KBM-7 (cell line): Measurements from ENCODE around the gene CHCHD2.
"Not testable (repeated sequence)": the region's sequence is repeated elsewhere in the genome, so short reads cannot be mapped to it uniquely, and the experiment has no call there.

Experiments used
- DNase-seq: peaks from one replicate; pipeline ENCODE4 v3.0.0-alpha.2; 2015
- in situ Hi-C: fragments of 300-500 bp; cut with MboI; formaldehyde crosslinking; loops from 2 replicates; pipeline ENCODE4 v1.14.3; 2020; ENCODE audit warnings: low sequenced_read_pairs, low pct_unique_long_range_greater_than_20kb, mixed read lengths

The CHCHD2 gene

GRCh38 chr7:56087445-56087844 is 18.8 kb downstream of the CHCHD2 start:
- in situ Hi-C loops, result no loop called here
- no peak for DNase-seq

DNA sequence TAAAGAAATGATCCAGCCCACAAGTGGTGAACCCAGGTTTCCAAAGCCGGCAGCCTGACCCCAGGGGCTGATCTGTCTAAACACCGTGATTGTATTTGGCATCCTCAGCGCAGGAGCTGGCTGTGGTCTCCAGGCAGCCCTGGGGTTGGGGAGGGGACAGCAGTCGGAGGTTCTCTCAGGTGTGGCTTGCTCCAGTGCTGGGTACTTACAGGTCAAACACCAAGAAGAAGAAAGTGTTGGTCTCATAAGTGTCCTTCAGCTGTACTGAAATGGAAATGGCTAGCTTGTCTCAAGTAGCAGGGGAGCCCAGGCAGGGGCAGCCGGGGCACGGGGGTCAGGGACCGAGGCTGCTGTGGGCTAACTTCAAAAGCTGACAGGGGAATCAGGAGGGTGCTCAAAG is 19.5 kb downstream of the CHCHD2 start:
- in situ Hi-C loops, result no loop called here
- DNase-seq, result no peak

GRCh38 chr7:56083150-56083785 is 23.0 kb downstream of the CHCHD2 start:
- no peak for DNase-seq
- in situ Hi-C loops, result no loop called here

DNA sequence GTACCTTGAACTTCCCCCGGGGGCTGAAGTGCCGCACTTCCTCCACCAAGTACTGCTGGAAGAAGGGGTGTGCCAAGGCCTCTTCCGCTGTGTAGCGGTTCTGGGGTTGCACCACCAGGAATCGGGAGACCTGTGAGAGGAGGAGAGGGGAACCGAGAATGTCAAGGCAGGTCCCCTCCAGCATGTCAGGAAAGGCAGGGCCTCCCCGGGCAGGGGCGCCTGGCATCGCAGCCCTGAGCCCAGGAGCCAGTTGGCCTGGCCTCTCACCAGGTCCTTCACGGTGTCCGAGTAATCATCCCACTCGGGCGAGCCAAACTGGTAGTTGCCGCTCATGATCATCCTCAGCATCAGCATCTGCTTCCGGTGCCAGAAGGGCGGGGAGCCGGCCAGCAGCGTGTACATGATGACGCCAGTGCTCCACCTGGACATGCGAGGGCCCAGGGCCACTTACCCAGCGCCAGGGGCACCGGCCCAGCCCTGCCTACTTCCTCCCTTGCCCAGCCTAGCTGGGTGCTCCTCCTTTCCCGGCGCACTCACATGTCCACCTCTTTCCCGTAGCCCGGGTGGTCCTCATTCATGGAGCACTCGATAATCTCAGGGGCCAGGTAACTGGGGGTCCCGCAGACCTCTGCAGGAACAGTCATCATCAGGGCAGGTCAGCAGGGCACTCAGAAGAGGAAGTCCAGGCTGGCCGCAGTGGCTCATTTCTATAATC is 24.5 kb downstream of the CHCHD2 start:
- in situ Hi-C loops, result no loop called here
- DNase-seq, result no peak

DNA sequence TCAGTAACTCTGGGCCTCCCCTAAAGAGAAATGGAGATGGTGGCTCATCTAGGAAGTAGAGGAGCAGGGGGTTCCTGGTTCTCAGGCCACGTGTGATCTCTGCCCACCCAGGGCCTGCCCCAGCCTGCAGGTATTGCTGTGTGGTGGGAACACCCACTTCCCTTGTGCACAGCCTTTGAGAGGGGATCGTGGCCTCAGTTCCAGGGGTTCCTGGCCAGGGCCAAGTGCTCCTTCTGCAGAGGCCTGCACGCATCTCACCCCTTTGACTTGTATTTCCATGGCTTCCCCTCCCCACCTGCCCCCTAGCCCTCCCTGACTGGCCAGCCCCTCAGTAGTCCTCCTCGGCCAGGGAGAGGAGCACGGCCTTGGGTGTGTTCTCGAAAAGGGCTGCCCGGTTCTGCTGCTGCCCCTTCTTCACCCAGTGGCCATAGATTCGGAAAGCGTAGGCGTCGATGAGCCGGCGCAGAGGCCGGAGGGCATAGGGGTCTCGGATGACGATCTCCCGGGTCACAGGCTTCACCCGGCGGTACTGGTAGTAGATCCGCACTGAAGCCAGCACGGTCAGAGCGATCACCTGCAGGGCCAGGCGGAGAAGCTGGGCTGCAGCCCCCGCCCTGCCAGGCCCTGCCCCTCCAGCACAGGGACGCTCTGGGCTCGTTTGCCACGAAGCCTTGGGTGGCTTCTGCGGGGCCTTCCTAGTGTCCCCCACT is 25.4 kb downstream of the CHCHD2 start:
- DNase-seq, in situ Hi-C loops: not testable (repeated sequence)

DNA sequence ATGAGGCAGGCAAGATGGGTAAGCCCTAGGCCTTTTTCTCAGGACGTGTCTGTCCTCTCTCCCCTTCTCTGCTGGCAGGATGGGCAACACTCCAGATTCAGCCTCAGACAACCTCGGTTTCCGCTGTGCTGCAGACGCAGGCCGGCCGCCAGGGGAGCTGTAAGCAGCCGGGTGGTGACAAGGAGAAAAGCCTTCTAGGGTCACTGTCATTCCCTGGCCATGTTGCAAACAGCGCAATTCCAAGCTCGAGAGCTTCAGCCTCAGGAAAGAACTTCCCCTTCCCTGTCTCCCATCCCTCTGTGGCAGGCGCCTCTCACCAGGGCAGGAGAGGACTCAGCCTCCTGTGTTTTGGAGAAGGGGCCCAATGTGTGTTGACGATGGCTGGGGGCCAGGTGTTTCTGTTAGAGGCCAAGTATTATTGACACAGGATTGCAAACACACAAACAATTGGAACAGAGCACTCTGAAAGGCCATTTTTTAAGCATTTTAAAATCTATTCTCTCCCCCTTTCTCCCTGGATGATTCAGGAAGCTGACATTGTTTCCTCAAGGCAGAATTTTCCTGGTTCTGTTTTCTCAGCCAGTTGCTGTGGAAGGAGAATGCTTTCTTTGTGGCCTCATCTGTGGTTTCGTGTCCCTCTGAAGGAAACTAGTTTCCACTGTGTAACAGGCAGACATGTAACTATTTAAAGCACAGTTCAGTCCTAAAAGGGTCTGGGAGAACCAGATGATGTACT is 26.7 kb downstream of the CHCHD2 start:
- in situ Hi-C loops, result no loop called here
- DNase-seq, result no peak

GRCh38 chr7:56078196-56078595 is 28.1 kb downstream of the CHCHD2 start:
- in situ Hi-C loops, result no loop called here
- no peak for DNase-seq

GRCh38 chr7:56077681-56078080 is 28.6 kb downstream of the CHCHD2 start:
- in situ Hi-C loops, result no loop called here

DNA sequence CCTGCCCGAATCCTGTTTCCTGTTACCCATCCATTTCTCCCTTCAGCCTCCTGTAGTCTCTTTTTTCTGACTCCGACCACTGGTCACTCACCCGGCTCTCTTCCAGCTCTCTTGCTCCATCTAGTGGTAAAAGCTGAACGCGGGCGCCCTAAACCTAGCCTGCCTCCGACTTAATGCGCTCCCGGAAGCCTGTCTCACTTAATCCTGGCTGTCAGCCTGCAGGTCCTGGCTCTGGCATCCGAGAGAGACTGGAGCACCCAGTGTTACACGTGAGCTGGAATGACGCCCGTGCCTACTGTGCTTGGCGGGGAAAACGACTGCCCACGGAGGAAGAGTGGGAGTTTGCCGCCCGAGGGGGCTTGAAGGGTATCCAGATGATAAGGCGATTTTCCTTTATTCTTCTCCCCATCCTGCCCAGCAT is 31.9 kb downstream of the CHCHD2 start:
- in situ Hi-C loops, result no loop called here

More at GRCh38 chr7:56077681-56078080, 28.6 kb downstream of the CHCHD2 start:
- DNase-seq, result no peak

DNA sequence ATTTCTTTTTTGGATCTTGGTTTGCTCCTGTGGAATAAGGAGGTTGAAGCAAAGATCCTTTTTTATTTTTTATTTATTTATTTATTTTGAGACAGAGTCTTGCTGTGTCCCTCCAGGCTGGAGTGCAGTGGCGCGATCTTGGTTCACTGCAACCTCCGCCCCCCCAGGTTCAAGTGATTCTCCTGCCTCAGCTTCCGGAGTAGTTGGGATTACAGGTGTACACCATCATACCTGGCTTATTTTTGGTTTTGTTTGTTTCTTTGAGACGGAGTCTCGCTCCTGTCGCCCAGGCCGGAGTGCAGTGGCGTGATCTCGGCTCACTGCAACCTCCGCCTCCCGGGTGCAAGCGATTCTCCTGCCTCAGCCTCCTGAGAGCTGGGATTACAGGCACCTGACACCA is 39.9 kb downstream of the CHCHD2 start:
- DNase-seq, in situ Hi-C loops: not testable (repeated sequence)

More for the DNA sequence above, 31.9 kb downstream of the CHCHD2 start:
- DNase-seq, result peak; percentile 89

- peak; percentile 90 for DNase-seq
- in situ Hi-C loops, result no loop called here
Measured at GRCh38 chr7:56063882-56064625, 42.2 kb downstream of the CHCHD2 start, which contains the start of gene SUMF2. TSS of gene SUMF2 (plus strand) at chr7:56064286. CDS start at chr7:56064312, 26 bp downstream.

GRCh38 chr7:56063500-56063881 is 42.8 kb downstream of the CHCHD2 start:
- DNase-seq, result no peak
- in situ Hi-C loops, result no loop called here

DNA sequence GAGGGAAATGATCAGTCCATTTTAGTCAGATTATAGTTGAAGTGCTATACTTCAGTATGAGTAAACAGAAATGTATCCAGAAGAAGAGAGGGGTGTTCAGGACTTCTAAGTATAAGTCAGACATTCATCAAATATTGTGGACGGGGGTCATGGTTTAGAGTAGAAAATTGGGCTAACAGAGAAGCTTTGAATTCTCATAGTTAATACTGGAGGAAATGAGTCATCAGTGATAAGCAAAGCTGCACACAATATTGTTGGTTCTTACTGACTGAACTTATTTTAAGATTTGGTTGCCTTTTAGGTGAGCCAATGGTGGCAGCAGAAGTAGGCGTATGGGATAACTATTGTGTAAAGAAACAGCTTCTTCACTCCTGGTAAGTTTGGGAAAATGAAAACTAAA is 43.9 kb downstream of the CHCHD2 start:
- in situ Hi-C loops, result no loop called here
- DNase-seq, result no peak

- in situ Hi-C loops, result no loop called here
- DNase-seq, result no peak
Measured at GRCh38 chr7:56053993-56054392, 52.3 kb downstream of the CHCHD2 start.

DNA sequence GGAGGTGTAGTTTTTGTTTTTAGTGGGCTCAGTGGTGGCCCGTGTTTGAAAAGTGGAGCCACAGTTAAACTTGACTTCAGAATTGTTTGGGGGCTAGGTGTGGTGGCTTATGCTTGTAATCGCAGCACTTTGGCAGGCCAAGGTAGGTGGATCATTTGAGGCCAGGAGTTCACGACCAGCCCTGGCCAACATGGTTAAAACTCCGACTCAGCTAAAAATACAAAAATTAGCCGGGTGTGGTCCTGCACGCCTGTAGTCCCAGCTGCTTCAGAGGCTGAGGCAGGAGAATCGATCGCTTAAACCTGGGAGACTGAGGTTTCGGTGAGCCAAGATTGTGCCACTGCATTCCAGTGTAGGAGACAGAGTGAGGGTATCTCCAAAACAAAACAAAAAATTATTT is 52.9 kb downstream of the CHCHD2 start:
- DNase-seq, result no peak
- in situ Hi-C loops, result no loop called here
